MCF 10A (cell line): ENCODE data around the gene STPG1. TPM values are rescaled to one million over a fixed set of nuclear protein-coding genes. Genes with fewer than 3 reads are reported as not detected.

ENCODE experiments used
- BruUV-seq: library from RNA; stranded (reverse); fragments of 400-500 nt; replicated peaks from 2 replicates; lab custom pipeline; 2021; lab: Mats Ljungman, UMichigan
- CTCF ChIA-PET: fragments of 300-600 bp; sonication (Branson Sonifier 250); formaldehyde crosslinking; extraction: SDS; loops from one replicate; lab custom pipeline; 2021; ENCODE audit warnings: antibody characterized with exemption, inconsistent platforms; lab: Yijun Ruan, JAX
- POLR2A ChIA-PET: fragments of 300-600, 350-650 bp; sonication (Branson Sonifier 250); formaldehyde crosslinking; extraction: SDS; loops from one replicate; lab custom pipeline; 2020; ENCODE audit warnings: antibody characterized with exemption, inconsistent platforms; lab: Yijun Ruan, JAX
- DNase-seq: peaks from one replicate; pipeline ENCODE4 v3.0.0-alpha.2; 2018; ENCODE audit not compliant: unreplicated experiment
- H3K27ac Mint-ChIP-seq: one replicate; pipeline ENCODE4 v1.8.0; 2022; ENCODE audit warnings: mild to moderate bottlenecking, low read depth, mixed read lengths; ENCODE audit not compliant: unreplicated experiment
- H3K27me3 Mint-ChIP-seq: one replicate; pipeline ENCODE4 v1.8.0; 2022; ENCODE audit warnings: mixed read lengths; ENCODE audit not compliant: insufficient read depth, unreplicated experiment
- H3K36me3 Mint-ChIP-seq: one replicate; pipeline ENCODE4 v1.8.0; 2022; ENCODE audit warnings: mild to moderate bottlenecking, moderate library complexity, mixed read lengths; ENCODE audit not compliant: insufficient read depth, unreplicated experiment
- H3K4me1 Mint-ChIP-seq: one replicate; pipeline ENCODE4 v1.8.0; 2022; ENCODE audit warnings: mixed read lengths; ENCODE audit not compliant: insufficient read depth, unreplicated experiment
- H3K4me3 Mint-ChIP-seq: one replicate; pipeline ENCODE4 v1.8.0; 2022; ENCODE audit warnings: mild to moderate bottlenecking, moderate library complexity, mixed read lengths; ENCODE audit not compliant: unreplicated experiment
- H3K9me3 Mint-ChIP-seq: one replicate; pipeline ENCODE4 v1.8.0; 2022; ENCODE audit warnings: mixed read lengths; ENCODE audit not compliant: unreplicated experiment
- intact Hi-C: fragments of 100-400 bp; cut with micrococcal nuclease; formaldehyde crosslinking; loops from 2 replicates; pipeline ENCODE4 v1.14.1; 2022
- total RNA-seq: library from RNA; stranded (reverse); gene quantifications from 2 replicates; pipeline ENCODE4 v1.2.3, GENCODE V29; 2022
- TF ChIP-seq, protein P1 (sequence below): fragments of 200-600 bp; IDR thresholded peaks from one replicate; pipeline ENCODE4 v1.8.0; 2022; ENCODE audit warnings: antibody characterized with exemption, mild to moderate bottlenecking; ENCODE audit not compliant: unreplicated experiment

The STPG1 gene
- total RNA-seq, 1 experiment from 2014 or later = 19.7 TPM

DNA sequence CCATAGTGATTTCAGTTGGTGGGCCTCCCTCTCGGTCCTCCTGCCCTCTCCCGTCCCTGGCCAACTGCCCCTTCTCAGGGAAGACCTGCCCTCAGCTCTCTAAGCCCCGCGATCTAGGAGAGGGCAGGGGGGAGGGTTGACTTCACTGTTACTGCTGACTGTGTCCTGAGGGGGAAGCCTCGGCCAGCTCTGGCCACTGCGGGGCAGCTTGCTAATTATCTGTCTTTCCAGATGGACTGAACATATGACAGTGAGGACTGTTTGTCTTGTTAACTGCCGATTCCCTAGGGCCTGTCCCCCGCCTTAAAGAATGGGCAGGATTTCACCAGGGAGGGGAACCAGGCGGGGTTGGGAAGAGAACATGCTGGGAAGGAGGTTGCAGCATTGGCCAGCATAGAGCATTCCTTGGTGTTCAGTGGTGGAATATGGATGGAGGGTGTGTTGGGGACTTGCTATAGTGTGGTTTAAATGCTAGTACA lies 24.9 kb upstream of the STPG1 start:
- peaks cover 5% of the 10 kb centered on the region for H3K4me1 Mint-ChIP-seq
- H3K9me3 Mint-ChIP-seq = no peaks in the 10 kb centered on the region
- H3K27ac Mint-ChIP-seq = peak overlapping the region; percentile 65
- H3K27me3 Mint-ChIP-seq = no peaks in the 10 kb centered on the region
- BruUV-seq = no TSS peak
- H3K4me3 Mint-ChIP-seq = no peak overlapping the region
- TF ChIP-seq, protein P1, sequence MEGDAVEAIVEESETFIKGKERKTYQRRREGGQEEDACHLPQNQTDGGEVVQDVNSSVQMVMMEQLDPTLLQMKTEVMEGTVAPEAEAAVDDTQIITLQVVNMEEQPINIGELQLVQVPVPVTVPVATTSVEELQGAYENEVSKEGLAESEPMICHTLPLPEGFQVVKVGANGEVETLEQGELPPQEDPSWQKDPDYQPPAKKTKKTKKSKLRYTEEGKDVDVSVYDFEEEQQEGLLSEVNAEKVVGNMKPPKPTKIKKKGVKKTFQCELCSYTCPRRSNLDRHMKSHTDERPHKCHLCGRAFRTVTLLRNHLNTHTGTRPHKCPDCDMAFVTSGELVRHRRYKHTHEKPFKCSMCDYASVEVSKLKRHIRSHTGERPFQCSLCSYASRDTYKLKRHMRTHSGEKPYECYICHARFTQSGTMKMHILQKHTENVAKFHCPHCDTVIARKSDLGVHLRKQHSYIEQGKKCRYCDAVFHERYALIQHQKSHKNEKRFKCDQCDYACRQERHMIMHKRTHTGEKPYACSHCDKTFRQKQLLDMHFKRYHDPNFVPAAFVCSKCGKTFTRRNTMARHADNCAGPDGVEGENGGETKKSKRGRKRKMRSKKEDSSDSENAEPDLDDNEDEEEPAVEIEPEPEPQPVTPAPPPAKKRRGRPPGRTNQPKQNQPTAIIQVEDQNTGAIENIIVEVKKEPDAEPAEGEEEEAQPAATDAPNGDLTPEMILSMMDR = no peak
- ChIA-PET POLR2A (no interaction called here), CTCF (no interaction called here)
- intact Hi-C loops = no loop called here
- H3K36me3 Mint-ChIP-seq = peaks cover 41% of the 10 kb centered on the region
- DNase-seq = no peak

DNA sequence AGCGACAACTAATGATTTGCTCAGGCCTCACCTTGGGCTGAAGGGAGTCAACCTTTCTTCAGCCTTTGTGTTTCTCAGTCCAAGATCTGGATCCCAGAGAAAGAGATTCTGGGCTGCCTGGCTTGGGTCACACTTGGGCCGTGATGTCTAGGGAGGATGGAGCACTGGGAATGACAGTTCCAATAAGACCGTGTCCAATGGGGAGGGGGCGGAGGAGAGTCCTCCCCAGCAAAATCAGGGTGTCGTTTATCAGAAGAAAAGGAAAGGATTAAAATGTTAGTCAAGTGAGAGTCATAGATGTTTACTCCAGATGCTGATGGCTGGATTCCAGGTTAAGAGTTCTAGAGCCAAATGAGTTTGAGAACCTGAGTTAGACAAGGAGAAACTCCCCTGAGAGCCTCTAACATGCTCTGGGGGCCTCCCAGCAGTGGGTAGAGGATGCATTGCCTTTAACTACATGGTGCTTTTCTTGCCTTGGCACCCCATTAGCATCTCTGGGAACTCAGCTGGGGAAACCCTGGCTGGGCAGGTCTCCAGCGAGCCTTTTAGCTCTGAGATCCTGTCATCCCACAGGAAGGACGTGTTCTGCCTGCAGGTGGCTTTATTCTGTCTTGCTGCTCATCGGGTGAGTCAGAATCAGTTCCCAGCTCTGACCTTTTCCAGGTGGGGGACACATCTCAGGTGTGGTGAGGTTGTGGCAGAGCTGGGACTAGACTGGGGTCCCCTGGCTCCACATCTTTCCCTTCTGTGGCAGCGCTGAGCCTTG lies 24.2 kb upstream of the STPG1 start:
- TF ChIP-seq, protein P1 = no peak
- peak; percentile 28 for DNase-seq
- H3K27ac Mint-ChIP-seq = peak overlapping the region; percentile 65
- H3K4me1 Mint-ChIP-seq = peaks cover 5% of the 10 kb centered on the region
- BruUV-seq = no TSS peak
- CTCF ChIA-PET = no interaction called here
- no peaks in the 10 kb centered on the region for H3K27me3 Mint-ChIP-seq
- H3K9me3 Mint-ChIP-seq = no peaks in the 10 kb centered on the region
- peaks cover 45% of the 10 kb centered on the region for H3K36me3 Mint-ChIP-seq
- POLR2A ChIA-PET = interaction anchor here (0.5 kb wide), 1 partner anchor 1035 kb away, joined by 3 read pairs; no protein-coding TSS in a partner anchor
- H3K4me3 Mint-ChIP-seq = no peak overlapping the region
- intact Hi-C loops = no loop called here

DNA sequence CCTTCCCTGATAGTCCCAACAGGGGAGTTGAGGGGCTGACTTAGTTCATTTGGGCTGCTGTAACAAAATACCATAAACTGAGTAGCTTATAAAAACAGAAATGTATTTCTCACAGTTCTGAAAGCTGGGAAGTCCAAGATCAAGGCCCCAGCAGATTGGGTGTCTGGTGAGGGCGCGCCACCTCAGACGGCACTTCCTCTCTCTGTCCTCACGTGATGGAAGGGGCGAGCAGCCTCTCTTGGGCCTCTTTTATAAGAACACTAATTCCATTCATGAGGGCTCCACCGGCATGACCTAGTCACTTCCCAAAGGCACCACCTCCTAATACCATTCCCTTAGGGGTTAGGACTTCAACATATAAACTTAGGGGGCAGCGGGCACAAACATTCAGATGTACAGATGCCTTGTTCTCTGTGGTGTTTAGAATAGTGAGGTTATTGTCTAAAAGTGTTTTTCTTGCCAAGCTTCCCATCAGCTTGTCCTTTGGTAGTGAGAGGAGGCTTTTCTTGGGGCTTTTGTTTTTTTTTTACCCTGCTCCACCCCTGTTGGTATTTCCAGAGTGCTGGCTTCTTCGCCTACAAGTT lies 22.3 kb upstream of the STPG1 start:
- BruUV-seq = no TSS peak
- intact Hi-C loops = no loop called here
- peaks cover 5% of the 10 kb centered on the region for H3K4me1 Mint-ChIP-seq

DNA sequence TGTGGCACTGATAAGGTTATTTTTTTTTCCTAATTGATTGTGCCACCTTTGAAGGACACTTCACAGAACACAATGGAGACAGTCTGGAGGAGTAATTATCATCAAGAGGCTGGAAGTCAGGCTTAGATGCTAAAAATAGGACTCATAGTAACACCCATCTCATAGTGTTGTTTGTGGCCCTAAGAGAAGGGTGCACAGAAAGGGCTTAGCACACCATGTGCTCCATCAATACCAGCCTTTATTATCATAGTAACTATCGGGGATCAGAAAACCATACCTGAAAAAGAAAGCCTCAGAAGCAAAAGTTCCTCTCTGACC lies 13.9 kb upstream of the STPG1 start:
- peaks cover 28% of the 10 kb centered on the region for H3K36me3 Mint-ChIP-seq
- no peaks in the 10 kb centered on the region for H3K4me1 Mint-ChIP-seq
- POLR2A ChIA-PET = no interaction called here
- no peaks in the 10 kb centered on the region for H3K27me3 Mint-ChIP-seq
- TF ChIP-seq, protein P1 = no peak
- H3K27ac Mint-ChIP-seq = no peak overlapping the region
- intact Hi-C loops = no loop called here
- CTCF ChIA-PET = no interaction called here
- BruUV-seq = no TSS peak
- no peaks in the 10 kb centered on the region for H3K9me3 Mint-ChIP-seq
- no peak for DNase-seq
- no peak overlapping the region for H3K4me3 Mint-ChIP-seq

More for the DNA sequence above, 22.3 kb upstream of the STPG1 start:
- Mint-ChIP-seq H3K27ac (no peak overlapping the region), H3K36me3 (peaks cover 43% of the 10 kb centered on the region), H3K27me3 (no peaks in the 10 kb centered on the region), H3K4me3 (no peak overlapping the region), H3K9me3 (no peaks in the 10 kb centered on the region)
- TF ChIP-seq, protein P1 = no peak
- DNase-seq = no peak
- ChIA-PET CTCF (interaction anchor here (0.6 to 1.3 kb wide), 5 partner anchors 10 to 152 kb away, joined by 3 to 4 read pairs (median 3); no protein-coding TSS in a partner anchor), POLR2A (interaction anchor here (0.7 to 1.2 kb wide), 2 partner anchors 17 to 79 kb away, joined by 3 read pairs; no protein-coding TSS in a partner anchor)
